ENCODE measurements around the gene HDC.

The HDC gene

GRCh38 chr15:50252556-50252955 is 13.0 kb downstream of the HDC start:
- DNase-seq: no peak

- DNase-seq: no peak
Measured at GRCh38 chr15:50251638-50252182, 13.8 kb downstream of the HDC start.

GRCh38 chr15:50250760-50251394 is 14.6 kb downstream of the HDC start:
- DNase-seq: no peak

GRCh38 chr15:50249704-50250103 is 15.8 kb downstream of the HDC start:
- no peak for DNase-seq

GRCh38 chr15:50248994-50249582 is 16.4 kb downstream of the HDC start:
- DNase-seq: no peak

- DNase-seq: peak; percentile 45 to 53
Measured at GRCh38 chr15:50247819-50248655, 17.5 kb downstream of the HDC start.

GRCh38 chr15:50246631-50247030 is 18.9 kb downstream of the HDC start:
- DNase-seq: no peak

- no peak for DNase-seq
Measured at GRCh38 chr15:50244959-50245624, 20.4 kb downstream of the HDC start.

- no peak for DNase-seq
Measured at GRCh38 chr15:50244153-50244552, 21.4 kb downstream of the HDC start.

- no peak for DNase-seq
Measured at GRCh38 chr15:50241684-50242450, 23.7 kb downstream of the HDC start.

GRCh38 chr15:50238255-50238654 is 27.3 kb downstream of the HDC start:
- DNase-seq: no peak

- no peak for DNase-seq
Measured at GRCh38 chr15:50236433-50236832, 29.1 kb downstream of the HDC start.

GRCh38 chr15:50235794-50236193 is 29.7 kb downstream of the HDC start:
- DNase-seq: no peak

GRCh38 chr15:50234764-50235163 is 30.8 kb downstream of the HDC start:
- no peak for DNase-seq

GRCh38 chr15:50233192-50233736 is 32.3 kb downstream of the HDC start:
- DNase-seq: no peak

- no peak for DNase-seq
Measured at GRCh38 chr15:50232791-50233190, 32.7 kb downstream of the HDC start.

- DNase-seq: no peak
Measured at GRCh38 chr15:50231761-50232160, 33.8 kb downstream of the HDC start.

- no peak for DNase-seq
Measured at GRCh38 chr15:50229336-50229735, 36.2 kb downstream of the HDC start.

GRCh38 chr15:50228866-50229265 is 36.7 kb downstream of the HDC start:
- DNase-seq: no peak

GRCh38 chr15:50227076-50227475 is 38.5 kb downstream of the HDC start:
- DNase-seq: no peak

- no peak for DNase-seq
Measured at GRCh38 chr15:50225938-50226337, 39.6 kb downstream of the HDC start.

GRCh38 chr15:50225057-50225456 is 40.5 kb downstream of the HDC start:
- DNase-seq: no peak

Data from stimulated activated CD4-positive, alpha-beta T cell treated with anti-CD3 and anti-CD28 coated beads, Interleukin-2, amount 100 ng/mL, for 24 hours (primary cell).